Measurements from ENCODE around the gene GMPR2.
A peak's percentile ranks its signal among the peaks of the same experiment; 100 is the strongest.

The GMPR2 gene

DNA sequence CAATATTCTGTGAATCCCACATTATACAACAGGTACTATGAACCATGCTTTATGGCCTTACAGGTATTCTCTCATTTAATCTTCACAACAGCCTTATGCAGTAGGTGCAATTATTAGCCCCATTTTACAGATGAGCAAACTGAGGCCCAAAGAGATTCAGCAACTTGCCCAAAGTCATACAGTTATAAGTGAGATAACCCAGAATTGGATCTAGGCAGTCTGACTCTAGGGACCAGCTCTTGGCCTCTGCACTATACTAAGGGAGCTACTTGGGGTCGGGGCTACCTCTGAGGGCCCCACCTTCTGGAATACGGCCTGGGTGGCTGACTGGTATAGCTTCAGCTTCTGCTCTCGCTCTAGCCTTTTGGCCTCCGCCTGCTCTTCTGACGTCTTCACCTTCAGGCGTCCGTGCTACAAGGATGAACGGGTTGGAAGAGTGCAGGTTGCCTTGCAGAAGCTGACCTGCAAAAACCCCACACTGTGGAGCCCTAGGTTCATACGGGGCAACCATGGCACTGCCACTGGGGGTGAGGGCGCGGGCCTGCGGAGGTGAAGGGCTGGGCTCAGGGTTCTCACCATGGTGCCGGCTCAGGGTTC lies 37.9 kb downstream of the GMPR2 start:
- DNase-seq: peak; percentile 57 to 63

DNA sequence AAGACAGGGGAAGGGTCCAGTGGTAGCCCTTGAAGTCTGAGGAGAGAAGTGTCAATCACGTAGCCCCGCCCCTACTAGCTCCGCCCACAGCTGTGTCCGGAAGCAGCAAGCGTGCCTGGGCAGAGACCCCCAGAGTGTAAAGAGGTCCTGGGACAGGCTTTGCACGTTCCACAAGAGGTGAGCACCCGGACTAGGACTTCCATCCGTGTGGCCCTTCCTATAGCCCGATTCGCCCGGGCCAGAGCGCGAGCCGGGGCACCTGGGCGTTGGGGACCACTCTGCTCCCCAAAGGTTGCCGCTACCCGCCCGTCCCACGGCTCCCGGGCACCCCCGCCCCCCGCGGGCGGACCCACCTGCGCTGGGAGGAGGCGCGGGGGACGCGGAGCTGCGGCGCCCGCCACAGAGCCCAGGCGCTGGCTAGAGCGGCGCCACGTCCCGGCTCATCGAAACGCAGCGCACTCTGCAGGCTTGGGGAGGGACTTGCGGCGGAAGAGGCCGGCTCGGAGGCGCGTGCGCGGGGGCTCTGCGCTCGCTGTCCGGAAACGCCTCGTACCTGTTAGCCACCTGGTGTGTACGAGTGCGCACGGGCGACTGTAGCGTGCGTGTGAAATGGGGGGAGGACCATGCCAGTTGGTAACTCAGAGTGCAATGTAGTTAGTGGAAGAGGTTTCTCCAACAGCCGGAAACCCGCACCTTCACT lies 38.6 kb downstream of the GMPR2 start, which contains the start of gene RABGGTA:
RABGGTA (minus strand) TSS at position 464 of the 700 bp plus-strand sequence. CDS start 482 bp downstream, outside the sequence.
- DNase-seq: peak; percentile 92 to 96

DNA sequence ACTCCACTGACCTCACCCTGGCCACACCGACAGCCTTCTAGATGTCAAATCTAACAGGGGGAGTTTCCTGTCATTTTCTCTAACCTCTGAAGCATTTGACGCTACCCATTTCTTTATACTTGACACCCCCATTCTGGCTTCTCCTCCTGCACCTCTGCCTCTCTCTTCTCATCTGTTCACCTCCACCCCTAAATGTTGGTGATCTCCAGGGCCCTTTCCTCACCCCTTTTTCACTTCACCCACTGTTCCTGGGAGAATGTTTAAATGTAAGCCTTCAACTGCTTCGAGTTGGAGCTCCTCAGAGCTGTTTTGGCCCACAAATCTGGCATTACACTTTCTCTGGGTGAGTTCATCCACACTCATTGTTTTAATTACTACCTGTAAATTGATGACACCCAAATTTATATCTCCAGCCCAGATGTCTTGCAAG lies 39.1 kb downstream of the GMPR2 start:
- DNase-seq: no peak

DNA sequence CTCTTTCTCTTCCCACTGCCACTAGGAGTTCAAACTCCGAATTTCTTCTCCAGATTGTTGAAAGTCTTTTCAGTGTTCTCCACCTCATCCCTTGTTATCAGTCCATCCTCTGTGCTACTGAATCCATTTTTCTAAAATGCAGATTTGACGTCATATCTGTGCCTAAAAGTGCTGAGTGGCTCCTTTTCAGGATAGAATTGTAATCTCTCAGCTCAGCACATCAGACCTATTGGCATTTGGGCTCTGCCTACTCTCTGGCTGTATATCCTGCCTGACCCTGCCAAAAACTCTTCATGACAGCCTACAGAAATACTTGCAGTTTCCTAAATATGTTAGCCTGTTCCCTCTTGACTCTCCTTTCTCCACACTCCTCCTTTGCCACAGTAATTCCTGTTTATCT lies 39.7 kb downstream of the GMPR2 start:
- no peak for DNase-seq

DNA sequence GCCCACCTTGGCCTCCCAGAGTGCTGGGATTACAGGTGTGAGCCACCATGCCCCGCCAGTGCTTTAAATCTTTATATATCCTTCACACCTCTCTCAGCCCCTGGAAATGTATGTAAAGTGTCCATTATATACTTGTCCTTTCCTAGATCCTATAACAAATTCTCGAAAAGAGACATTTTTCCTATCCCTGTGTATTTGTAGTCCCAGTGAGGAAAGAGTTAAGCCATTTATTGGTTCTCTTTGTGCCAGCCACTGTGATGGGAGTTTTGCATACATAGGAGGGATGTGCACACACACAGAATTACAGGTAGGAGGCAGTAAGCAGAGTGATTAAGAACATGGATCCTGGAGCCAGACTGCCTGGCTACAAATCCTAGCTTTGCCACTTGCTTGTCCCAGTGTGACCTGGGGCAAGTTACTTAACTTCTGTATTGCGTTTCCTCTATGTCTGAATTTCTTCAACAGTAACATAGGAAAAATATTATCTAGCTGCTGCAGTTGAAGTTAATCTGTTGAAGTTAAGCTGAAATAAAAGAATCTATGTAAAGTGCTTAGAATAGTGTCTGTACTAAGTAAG lies 40.8 kb downstream of the GMPR2 start:
- DNase-seq: peak in 1 of 2 experiments; percentile 39

DNA sequence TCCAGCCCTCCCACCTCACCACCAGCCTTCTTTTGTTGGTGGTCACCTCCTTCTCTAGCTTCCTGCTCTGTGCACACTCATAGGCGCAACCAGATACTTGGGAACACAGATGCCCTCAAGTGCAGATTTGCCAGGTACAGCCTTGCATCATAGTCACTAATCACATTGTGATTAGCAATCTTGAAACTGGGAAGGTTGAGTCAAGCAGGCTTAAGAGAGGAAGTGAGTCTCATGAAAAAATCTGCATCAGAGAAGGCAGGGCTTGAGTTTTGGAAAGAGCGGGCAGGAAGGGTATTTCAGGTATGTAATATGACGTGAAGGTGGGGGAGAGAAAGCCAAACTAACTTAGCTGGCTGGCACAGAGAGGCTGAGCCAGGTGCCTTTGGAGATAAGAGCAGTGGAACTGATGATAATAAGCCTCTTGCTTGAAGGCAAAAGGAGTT lies 41.4 kb downstream of the GMPR2 start:
- no peak for DNase-seq

DNA sequence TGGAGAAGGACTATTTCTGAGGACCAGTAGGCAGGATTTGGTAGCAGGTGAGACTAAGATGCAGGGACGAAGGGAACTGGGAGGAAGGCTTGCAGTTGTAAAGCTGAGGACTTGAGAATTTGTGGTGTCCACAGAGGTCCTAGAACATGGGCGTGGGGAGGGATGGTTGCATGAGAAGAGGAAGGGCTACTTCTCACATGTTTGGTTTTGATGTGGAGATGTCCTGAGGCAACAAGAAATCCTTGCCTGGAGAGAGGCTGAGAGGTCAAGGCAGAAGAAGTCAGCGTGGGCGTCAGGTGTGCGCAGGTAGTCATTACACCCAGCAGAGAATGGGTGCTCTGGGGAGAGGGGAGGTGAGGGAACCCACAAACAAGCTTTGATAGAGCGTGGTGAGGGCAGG lies 44.3 kb downstream of the GMPR2 start:
- DNase-seq: no peak

DNA sequence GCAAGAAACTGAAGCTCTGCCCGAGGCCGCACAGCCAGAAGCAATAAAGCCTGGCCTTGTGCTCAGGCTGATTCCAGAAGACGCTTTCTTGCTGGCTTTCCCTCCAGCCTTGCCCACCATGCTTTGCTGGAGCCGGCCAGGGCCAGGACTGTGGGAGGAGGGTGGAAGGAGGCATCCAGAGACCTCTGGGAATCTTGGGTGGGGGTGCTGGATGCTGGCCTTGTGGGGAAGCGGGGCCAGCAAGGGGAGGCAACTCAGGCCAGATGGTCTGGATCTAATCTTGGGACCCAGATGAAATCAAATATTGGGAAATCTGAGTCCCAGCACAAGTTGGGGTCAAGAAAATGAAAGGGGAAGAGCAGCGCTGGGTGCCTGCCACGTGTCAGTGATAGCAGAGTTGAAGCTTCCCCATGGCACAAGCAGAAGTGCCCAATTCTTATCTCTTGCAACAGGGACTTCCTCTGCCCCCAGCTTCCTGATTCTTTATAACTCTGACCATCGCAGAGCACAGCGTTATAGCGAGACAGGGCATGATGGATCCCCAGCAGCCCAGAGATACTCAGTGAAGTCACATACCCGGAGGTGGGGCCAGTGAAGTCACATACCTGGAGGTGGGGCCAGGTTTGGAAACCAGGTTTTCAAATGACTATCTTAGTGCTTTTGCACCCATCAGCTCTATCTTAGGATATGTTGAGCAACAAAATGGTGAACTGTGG lies 45.0 kb downstream of the GMPR2 start:
- no peak for DNase-seq

DNA sequence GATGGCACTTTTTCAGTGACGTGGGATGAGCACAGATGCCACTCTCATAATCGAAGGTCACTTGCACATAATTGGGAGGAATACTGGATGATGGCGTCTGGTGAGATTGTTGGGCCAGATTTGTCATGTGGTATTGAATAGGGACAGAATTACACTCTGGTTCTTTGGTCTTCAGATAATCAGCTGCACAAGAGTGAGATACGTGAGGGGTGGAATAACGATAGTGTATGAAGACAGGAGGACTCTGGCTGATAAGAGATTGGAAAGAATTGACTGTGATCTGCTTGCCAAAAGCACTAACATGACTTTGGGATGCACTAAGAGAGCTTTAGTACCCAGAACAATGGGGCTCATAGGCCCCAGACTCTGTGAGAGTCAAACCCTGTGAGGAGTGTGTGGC lies 45.7 kb downstream of the GMPR2 start:
- DNase-seq: no peak

DNA sequence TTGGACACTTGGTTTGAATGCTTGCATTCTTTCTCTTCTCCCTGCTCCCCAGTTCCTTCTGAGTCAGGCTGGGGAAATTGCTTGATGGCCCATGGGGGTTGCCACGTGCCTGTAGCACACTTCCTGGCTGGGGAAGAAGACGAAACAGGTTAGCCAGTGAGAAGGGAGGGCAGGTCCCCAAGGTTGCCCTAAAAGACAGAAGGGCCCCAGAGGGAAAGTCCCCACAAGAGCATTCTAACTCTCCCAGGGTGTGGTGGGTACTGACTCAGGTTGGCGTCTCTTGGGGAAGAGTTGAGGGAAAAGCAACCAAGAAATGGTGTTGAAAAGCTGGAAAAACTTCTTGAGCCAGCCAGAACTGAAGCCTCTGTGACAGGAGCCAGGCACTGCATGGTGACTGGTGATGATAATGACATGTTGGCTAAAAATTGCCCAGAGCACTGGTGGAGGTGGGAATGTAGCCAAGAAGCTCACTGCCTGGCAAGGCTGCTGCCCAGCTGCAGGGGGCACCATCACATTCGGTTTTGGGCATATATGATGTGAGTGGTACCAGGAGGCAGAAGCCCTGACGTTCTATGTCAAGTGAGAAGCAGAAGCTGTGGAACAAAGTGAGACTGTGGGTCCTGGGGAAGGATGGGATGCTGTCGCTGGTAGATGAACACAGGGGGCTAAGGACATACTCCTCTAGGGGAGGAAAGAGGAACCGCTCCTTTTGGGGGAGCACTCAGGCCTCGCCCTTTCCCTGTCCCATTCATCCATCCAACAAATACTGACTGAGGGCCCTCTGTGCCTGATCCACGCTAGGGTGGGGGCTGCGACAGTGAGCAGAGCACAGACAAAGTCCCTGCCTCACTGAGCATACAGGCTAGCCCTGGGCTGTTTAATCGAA lies 46.8 kb downstream of the GMPR2 start:
- no peak for DNase-seq

DNA sequence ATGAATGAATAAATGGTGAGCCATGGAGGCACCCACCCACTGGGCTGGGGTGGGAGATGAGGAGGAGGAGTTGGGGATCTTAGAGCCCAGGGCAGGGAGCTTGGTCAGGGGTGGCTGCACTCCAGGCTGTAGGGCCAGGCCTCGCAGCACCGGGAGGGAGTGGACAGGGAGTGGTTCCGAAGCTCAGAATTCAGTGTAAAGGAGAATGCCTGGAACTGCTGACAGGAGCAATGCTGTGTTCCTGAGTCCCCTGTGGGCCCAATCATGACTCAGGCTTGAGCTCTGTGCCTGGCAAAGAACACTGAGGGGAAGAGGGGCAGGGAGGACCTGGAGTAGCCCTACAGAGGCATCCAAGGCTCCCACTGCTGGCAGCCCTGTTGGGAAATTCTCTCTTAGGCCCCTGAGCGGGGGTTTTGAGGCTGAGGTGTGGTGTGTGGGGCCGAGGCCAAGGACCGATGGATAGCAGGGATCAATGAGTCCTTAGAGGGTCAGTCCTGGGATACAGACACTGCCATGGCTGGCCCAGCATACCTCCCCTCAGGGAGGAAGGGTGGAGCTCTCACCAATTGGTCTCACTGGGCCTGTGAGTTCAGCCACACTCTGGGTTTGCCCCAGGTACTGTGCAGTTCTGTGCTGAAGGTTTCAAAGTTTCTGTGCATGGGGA lies 48.2 kb downstream of the GMPR2 start:
- no peak for DNase-seq

DNA sequence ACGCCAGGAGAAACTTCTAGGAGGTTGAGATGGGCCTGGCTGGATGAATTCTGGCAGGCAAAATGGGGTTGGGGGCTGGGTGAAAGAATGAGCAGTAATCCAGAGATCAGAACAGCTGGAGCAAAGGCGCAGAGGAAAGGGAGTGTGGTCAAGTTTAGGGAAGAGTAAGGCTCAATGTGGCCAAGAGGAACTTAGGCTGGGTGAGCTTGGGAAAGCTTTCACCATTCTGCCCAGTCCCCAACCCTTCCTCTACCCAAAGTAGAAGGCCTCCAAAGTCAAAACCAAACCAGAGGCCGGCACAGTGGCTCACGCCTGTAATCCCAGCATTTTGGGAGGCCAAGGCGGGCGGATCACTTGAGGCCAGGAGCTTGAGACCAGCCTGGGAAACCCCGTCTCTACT lies 48.9 kb downstream of the GMPR2 start:
- DNase-seq: no peak

DNA sequence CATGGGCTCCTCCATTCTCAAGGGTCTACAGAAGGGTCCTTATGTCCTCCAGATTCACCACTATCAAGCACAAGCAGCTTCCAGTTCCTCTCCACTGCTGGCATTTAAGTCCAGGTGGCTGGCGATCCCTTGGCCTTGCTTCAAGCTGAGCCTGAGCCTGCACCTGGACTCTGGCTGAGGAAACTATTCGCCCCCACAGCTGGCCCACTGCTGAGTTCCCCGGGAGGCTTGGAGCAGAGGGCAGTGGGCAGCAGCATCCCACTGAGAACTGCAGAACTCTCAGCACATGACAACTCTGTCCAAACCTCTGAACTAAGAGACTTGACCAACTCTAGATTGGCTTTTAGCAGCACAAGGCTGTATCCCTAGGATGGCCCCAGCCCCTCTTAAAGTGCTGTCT lies 50.0 kb downstream of the GMPR2 start:
- DNase-seq: no peak

DNA sequence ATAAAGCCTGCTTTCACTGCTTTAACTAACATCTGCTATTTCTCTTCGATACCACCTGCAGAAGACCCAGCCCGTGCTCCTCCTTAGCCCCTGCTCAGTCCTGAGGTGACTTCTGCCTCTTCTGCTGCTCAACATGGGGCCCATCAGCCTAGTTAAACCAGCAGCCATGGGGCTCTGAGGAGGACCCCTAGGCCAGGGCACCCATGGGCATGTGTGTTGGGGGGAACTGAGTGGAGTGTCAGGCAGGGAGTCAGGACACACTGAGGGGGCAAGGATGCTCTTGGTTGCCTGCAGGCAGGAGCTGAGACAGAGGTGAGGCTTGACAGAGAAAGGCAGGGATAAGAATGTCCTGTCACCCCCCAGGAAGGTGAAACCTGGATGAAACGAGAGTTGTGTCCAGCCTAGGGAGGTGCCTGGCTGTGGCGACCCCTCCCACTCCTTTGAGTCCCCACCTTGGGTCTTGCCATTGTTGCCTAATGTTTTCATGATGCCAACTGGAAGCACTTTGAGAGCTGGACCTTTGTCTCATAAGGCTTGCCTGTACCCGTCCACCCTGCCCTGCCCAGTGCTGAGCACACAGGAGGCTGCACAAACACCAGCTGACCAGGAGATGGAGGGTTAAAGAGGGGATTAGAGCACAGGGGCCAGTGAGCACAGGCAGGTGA lies 51.2 kb downstream of the GMPR2 start:
- no peak for DNase-seq

DNA sequence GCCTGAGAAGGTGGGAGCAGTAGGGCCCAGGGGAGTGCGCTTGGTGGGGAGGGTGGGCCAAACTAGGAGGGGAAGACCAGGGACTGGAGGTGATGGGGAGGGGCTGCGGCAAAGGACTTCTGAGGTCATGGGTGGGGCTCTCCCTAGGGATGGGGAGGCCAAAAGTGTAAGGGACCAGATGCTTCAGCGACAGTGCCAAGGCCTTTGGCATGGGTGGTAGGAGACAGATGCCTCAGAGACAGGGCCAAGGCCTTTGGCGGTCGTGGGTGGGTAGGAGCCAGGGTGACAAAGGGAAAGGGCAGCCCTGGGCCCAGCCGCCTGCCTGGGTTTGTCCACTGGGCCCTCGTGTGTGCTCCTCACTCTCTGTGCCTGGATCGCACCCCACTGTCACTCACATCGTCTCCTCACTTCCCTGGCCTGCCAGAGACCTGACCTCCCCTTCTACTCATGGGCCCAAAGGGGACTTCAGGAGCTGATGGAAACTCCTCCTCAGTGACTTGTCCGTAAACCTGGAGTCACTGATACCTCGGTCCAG lies 51.8 kb downstream of the GMPR2 start:
- DNase-seq: no peak

DNA sequence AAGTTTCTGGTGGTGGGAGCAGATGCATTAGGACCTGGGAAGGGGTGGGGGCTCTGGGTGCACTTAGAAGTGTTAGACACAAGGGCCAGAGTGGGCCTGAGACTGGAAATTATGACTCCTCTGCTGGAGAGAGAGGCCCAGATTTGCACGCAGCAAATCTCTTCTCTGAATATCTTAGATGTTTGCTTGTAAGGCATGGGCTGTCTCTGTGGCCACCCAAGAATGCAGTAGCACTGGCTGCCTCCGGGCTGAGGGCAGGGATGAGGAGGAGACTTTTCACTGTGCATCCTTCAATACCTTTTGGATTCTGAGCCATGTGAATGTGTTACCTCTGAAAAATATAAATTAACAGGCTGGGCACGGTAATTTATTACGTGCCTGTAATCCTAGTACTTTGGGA lies 52.6 kb downstream of the GMPR2 start:
- DNase-seq: no peak

DNA sequence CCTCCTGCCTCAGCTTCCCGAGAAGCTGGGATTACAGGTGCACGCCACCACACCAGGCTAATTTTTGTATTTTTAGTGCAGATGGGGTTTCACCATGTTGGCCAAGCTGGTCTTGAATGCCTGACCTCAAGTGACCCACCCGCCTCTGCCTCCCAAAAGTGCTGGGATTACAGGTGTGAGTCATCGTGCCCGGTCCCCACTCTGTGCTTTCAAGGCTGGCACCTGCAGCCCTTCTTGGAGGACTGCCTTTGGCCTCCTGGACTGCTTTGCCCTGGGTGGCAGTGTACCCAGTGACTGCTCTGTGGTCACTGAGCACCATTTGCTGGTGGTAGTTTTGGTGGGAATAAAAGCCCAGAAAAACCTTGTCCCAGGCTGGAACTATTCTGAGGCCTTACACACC lies 54.3 kb downstream of the GMPR2 start:
- no peak for DNase-seq

Measured in NCI-H524 (cell line).